ENCODE results near the gene EVA1C. TPM values are rescaled to one million over a fixed set of nuclear protein-coding genes. Genes with fewer than 3 reads are reported as not detected.

Gene EVA1C
- total RNA-seq, 1 experiment from 2014 or later, result 16.1 TPM

DNA sequence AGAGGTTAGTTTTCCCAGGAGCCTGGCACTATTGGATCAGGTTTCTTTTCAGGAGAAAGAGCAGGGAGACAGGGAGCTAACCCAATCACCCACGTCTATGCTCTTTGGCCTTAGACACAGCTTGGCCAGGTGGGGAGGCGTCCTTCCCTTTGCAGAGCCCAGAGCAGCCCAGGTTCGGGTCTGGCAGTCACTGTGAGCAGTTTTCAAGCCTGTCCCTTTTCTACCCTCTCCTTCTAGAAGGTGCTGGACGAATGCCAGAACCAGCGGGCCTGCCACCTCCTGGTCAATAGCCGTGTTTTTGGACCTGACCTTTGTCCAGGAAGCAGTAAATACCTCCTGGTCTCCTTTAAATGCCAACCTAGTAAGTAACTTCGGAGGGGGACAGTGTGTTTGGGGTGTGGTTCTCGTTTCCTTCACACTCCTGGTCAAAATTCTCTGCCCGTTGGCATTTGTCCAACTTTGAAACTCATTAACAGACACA, 44.9 kb downstream of the EVA1C start:
- H3K4me1 ChIP-seq (ENCODE audit: insufficient read depth, low read length), result peaks cover 21% of the 10 kb centered on the region
- H3K27ac ChIP-seq (ENCODE audit: low read length), result peak overlapping the region; percentile 65
- ChIA-PET POLR2A (ENCODE audit: unreplicated experiment) (interaction anchor here (0.5 kb wide), 1 partner anchor 97 kb away, joined by 7 read pairs; no protein-coding TSS in a partner anchor), CTCF (interaction anchor here (0.6 kb wide), 1 partner anchor 45 kb away, joined by 3 read pairs; no protein-coding TSS in a partner anchor)
- no peaks in the 10 kb centered on the region for H3K79me2 ChIP-seq (ENCODE audit: low read length)
- H3F3A ChIP-seq (ENCODE audit: low read length, unreplicated experiment), result no peaks in the 10 kb centered on the region
- H3K36me3 ChIP-seq (ENCODE audit: low read depth, low read length), result peaks cover 19% of the 10 kb centered on the region; the same call in 1 of the 2 replicates
- no peaks in the 10 kb centered on the region for H4K20me1 ChIP-seq (ENCODE audit: low read length)
- H3K9ac ChIP-seq (ENCODE audit: low read length), result peak overlapping the region; percentile 32
- no peak overlapping the region for H3K4me3 ChIP-seq (ENCODE audit: low read length)
- DNase-seq (peak; percentile 67), ATAC-seq (peak; percentile 55)
- intact Hi-C loops (cut with micrococcal nuclease), result no loop called here
- H3K27me3 ChIP-seq (ENCODE audit: low read length), result no peaks in the 10 kb centered on the region
- no TSS peak for BruUV-seq (replicated peaks)
- TF ChIP-seq EZH2 (IDR thresholded peaks at IDR 0.05; ENCODE audit: low read length, unreplicated experiment) (no peak), EZH2phosphoT487 (IDR thresholded peaks at IDR 0.05; ENCODE audit: borderline replicate concordance, low read length) (no peak)
- TF ChIP-seq, protein P1, sequence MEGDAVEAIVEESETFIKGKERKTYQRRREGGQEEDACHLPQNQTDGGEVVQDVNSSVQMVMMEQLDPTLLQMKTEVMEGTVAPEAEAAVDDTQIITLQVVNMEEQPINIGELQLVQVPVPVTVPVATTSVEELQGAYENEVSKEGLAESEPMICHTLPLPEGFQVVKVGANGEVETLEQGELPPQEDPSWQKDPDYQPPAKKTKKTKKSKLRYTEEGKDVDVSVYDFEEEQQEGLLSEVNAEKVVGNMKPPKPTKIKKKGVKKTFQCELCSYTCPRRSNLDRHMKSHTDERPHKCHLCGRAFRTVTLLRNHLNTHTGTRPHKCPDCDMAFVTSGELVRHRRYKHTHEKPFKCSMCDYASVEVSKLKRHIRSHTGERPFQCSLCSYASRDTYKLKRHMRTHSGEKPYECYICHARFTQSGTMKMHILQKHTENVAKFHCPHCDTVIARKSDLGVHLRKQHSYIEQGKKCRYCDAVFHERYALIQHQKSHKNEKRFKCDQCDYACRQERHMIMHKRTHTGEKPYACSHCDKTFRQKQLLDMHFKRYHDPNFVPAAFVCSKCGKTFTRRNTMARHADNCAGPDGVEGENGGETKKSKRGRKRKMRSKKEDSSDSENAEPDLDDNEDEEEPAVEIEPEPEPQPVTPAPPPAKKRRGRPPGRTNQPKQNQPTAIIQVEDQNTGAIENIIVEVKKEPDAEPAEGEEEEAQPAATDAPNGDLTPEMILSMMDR (conservative IDR thresholded peaks at IDR 0.05; ENCODE audit: low read depth, low read length), result peak; percentile 40
- no peaks in the 10 kb centered on the region for H3K9me3 ChIP-seq (ENCODE audit: low read length)
- H3K4me2 ChIP-seq (ENCODE audit: low read length), result peak overlapping the region; percentile 36; the same call in 1 of the 2 replicates
- peak overlapping the region; percentile 40; the same call in 1 of the 2 replicates for H2AFZ ChIP-seq (ENCODE audit: low read length)
- no peaks in the 10 kb centered on the region for H3K9me2 ChIP-seq (replicated peaks; ENCODE audit: low read length)

DNA sequence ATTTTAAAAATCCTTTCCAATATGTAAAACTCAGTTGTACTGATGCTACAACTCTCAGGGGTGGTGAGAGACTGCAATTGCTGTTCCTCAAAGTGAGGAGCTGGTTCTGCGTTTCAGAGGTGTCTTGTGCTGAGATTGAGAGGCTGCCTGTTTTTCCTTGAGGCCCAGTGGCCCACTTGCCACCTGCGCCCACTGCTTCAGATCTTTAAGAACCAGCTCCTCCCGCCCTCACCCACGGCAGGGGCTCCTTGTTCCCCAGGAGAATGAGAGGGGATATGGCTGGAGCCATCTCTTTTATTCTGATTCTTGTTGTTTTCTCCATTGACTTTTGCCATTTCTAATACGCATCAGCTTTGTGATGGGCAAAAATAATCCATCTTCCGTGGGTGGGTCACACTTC, 45.5 kb downstream of the EVA1C start:
- H3K27me3 ChIP-seq (ENCODE audit: low read length), result no peaks in the 10 kb centered on the region
- DNase-seq, result no peak
- H3K9me3 ChIP-seq (ENCODE audit: low read length), result no peaks in the 10 kb centered on the region
- H3K36me3 ChIP-seq (ENCODE audit: low read depth, low read length), result peaks cover 19% of the 10 kb centered on the region; the same call in 1 of the 2 replicates
- ChIA-PET CTCF (no interaction called here), POLR2A (ENCODE audit: unreplicated experiment) (no interaction called here)
- H3K4me1 ChIP-seq (ENCODE audit: insufficient read depth, low read length), result peaks cover 24% of the 10 kb centered on the region
- BruUV-seq (replicated peaks), result no TSS peak
- H3K4me3 ChIP-seq (ENCODE audit: low read length), result no peak overlapping the region
- H3K4me2 ChIP-seq (ENCODE audit: low read length), result peak overlapping the region; percentile 36; the same call in 1 of the 2 replicates
- no peak for ATAC-seq
- H3K9ac ChIP-seq (ENCODE audit: low read length), result peak overlapping the region; percentile 32
- intact Hi-C loops (cut with micrococcal nuclease), result no loop called here
- H3K9me2 ChIP-seq (replicated peaks; ENCODE audit: low read length), result no peaks in the 10 kb centered on the region
- H2AFZ ChIP-seq (ENCODE audit: low read length), result no peak overlapping the region
- no peaks in the 10 kb centered on the region for H4K20me1 ChIP-seq (ENCODE audit: low read length)
- H3K79me2 ChIP-seq (ENCODE audit: low read length), result no peaks in the 10 kb centered on the region
- H3F3A ChIP-seq (ENCODE audit: low read length, unreplicated experiment), result no peaks in the 10 kb centered on the region
- TF ChIP-seq EZH2phosphoT487 (IDR thresholded peaks at IDR 0.05; ENCODE audit: borderline replicate concordance, low read length), result no peak
- TF ChIP-seq EZH2 (IDR thresholded peaks at IDR 0.05; ENCODE audit: low read length, unreplicated experiment), result no peak
- TF ChIP-seq, protein P1 (conservative IDR thresholded peaks at IDR 0.05; ENCODE audit: low read depth, low read length), result no peak
- H3K27ac ChIP-seq (ENCODE audit: low read length), result peak overlapping the region; percentile 65

DNA sequence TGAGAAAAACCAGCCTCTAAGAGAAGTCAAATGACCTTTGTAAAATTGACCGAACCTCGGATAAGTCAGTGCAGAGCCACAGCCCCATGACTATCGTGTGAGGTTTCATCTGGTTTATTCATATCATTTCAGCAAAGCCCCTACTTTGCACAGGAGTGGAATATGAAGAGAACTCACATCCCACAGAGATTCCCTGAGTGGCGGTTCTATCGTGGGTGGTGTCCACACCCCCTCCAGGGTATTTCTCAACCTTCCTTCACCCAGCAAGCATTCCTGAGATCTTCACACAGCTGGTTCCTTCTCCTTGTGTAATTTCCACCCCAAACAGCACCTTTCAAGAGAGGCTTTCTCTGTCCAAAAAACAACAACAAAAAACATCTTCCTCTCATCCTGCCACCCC, 47.5 kb downstream of the EVA1C start:
- ChIA-PET CTCF (no interaction called here), POLR2A (ENCODE audit: unreplicated experiment) (no interaction called here)
- no peak overlapping the region for H2AFZ ChIP-seq (ENCODE audit: low read length)
- H3K79me2 ChIP-seq (ENCODE audit: low read length), result no peaks in the 10 kb centered on the region
- H3K27ac ChIP-seq (ENCODE audit: low read length), result no peak overlapping the region
- H3F3A ChIP-seq (ENCODE audit: low read length, unreplicated experiment), result no peaks in the 10 kb centered on the region
- intact Hi-C loops (cut with micrococcal nuclease), result loop anchor here (5.0 kb wide), 1 partner anchor 33 kb away; no protein-coding TSS in a partner anchor
- no TSS peak for BruUV-seq (replicated peaks)
- H3K4me1 ChIP-seq (ENCODE audit: insufficient read depth, low read length), result peaks cover 44% of the 10 kb centered on the region
- no peak overlapping the region for H3K9ac ChIP-seq (ENCODE audit: low read length)
- no peaks in the 10 kb centered on the region for H3K27me3 ChIP-seq (ENCODE audit: low read length)
- no peak overlapping the region for H3K4me2 ChIP-seq (ENCODE audit: low read length)
- no peak overlapping the region for H3K4me3 ChIP-seq (ENCODE audit: low read length)
- H3K36me3 ChIP-seq (ENCODE audit: low read depth, low read length), result peaks cover 16% of the 10 kb centered on the region; the same call in 1 of the 2 replicates
- no peaks in the 10 kb centered on the region for H3K9me2 ChIP-seq (replicated peaks; ENCODE audit: low read length)
- ATAC-seq (no peak), DNase-seq (no peak)
- TF ChIP-seq EZH2 (IDR thresholded peaks at IDR 0.05; ENCODE audit: low read length, unreplicated experiment), result no peak
- TF ChIP-seq, protein P1 (conservative IDR thresholded peaks at IDR 0.05; ENCODE audit: low read depth, low read length), result no peak
- TF ChIP-seq EZH2phosphoT487 (IDR thresholded peaks at IDR 0.05; ENCODE audit: borderline replicate concordance, low read length), result no peak
- H4K20me1 ChIP-seq (ENCODE audit: low read length), result no peaks in the 10 kb centered on the region
- no peaks in the 10 kb centered on the region for H3K9me3 ChIP-seq (ENCODE audit: low read length)
